OCI-LY1 (cell line): Measurements from ENCODE around the gene OPN3.

Experiments used
- H2AFZ ChIP-seq: fragments of 200-600 bp; sonication (generic), shearing (Covaris generic); 2 replicates; pipeline ENCODE4 v1.6.0; 2014; ENCODE audit warnings: antibody characterized with exemption, mild to moderate bottlenecking, low read length
- H3F3A ChIP-seq: fragments of 200-600 bp; sonication (generic), shearing (Covaris generic); 2 replicates; pipeline ENCODE4 v1.6.0; 2014; ENCODE audit warnings: mild to moderate bottlenecking, antibody characterized with exemption, low read length, moderate library complexity; ENCODE audit not compliant: insufficient read depth
- H3K27ac ChIP-seq: fragments of 200-600 bp; sonication (generic); 2 replicates; pipeline ENCODE4 v1.5.1; 2014; ENCODE audit warnings: low read length, mixed run types, mild to moderate bottlenecking, low read depth; ENCODE audit not compliant: poor library complexity, severe bottlenecking
- H3K27me3 ChIP-seq: fragments of 200-600 bp; sonication (generic); 2 replicates; pipeline ENCODE4 v1.6.0; 2014; ENCODE audit warnings: antibody characterized with exemption, mild to moderate bottlenecking, low read length, moderate library complexity; ENCODE audit not compliant: insufficient read depth
- H3K36me3 ChIP-seq: fragments of 200-600 bp; sonication (generic); 2 replicates; pipeline ENCODE4 v1.6.1; 2014; ENCODE audit warnings: mild to moderate bottlenecking, antibody characterized with exemption, low read length, moderate library complexity, mixed read lengths; ENCODE audit not compliant: insufficient read depth
- H3K4me1 ChIP-seq: fragments of 200-600 bp; sonication (generic); 2 replicates; pipeline ENCODE4 v1.5.1; 2014; ENCODE audit warnings: mild to moderate bottlenecking, low read length, moderate library complexity; ENCODE audit not compliant: insufficient read depth, severe bottlenecking
- H3K4me2 ChIP-seq: fragments of 200-600 bp; sonication (generic), shearing (Covaris generic); 2 replicates; pipeline ENCODE4 v1.6.1; 2014; ENCODE audit warnings: low read length
- H3K4me3 ChIP-seq: fragments of 200-600 bp; sonication (generic); 2 replicates; pipeline ENCODE4 v1.5.1; 2014; ENCODE audit warnings: low read length, low read depth, mild to moderate bottlenecking, mixed read lengths; ENCODE audit not compliant: poor library complexity, severe bottlenecking
- H3K79me2 ChIP-seq: fragments of 200-600 bp; shearing (Covaris generic); 2 replicates; pipeline ENCODE4 v1.6.1; 2016; ENCODE audit warnings: mixed run types, low read length, mixed read lengths; ENCODE audit not compliant: insufficient read depth
- H3K9ac ChIP-seq: fragments of 200-600 bp; sonication (generic), shearing (Covaris generic); 2 replicates; pipeline ENCODE4 v1.6.1; 2014; ENCODE audit warnings: mild to moderate bottlenecking, low read length, mixed read lengths
- H3K9me2 ChIP-seq: fragments of 200-600 bp; sonication (generic), shearing (Covaris generic); 2 replicates; pipeline ENCODE4 v1.6.1; 2014; ENCODE audit warnings: low read depth, mild to moderate bottlenecking, low read length, mixed read lengths
- H3K9me3 ChIP-seq: fragments of 200-600 bp; shearing (Covaris generic); 2 replicates; pipeline ENCODE4 v1.6.1; 2014; ENCODE audit warnings: low read length, mixed read lengths
- H4K20me1 ChIP-seq: fragments of 200-600 bp; sonication (generic), shearing (Covaris generic); 2 replicates; pipeline ENCODE4 v1.6.0; 2016; ENCODE audit warnings: mild to moderate bottlenecking, low read length; ENCODE audit not compliant: insufficient read depth
- CTCF ChIP-seq: fragments of 200-600 bp; sonication (generic), shearing (Covaris generic); IDR thresholded peaks from 2 replicates; pipeline ENCODE4 v1.5.1; 2017; ENCODE audit warnings: mild to moderate bottlenecking, antibody characterized with exemption, low read length, moderate library complexity, mixed read lengths
- EZH2 ChIP-seq: fragments of 200-600 bp; sonication (generic), shearing (Covaris generic); IDR thresholded peaks from 2 replicates; pipeline ENCODE4 v1.8.0; 2017; ENCODE audit warnings: borderline replicate concordance, mixed run types, mild to moderate bottlenecking, antibody characterized with exemption, low read length, moderate library complexity, mixed read lengths

The OPN3 gene

GRCh38 chr1:241603731-241604245, 36.4 kb downstream of the OPN3 start:
- H3K4me3 ChIP-seq, result no peak overlapping the region
- no peak overlapping the region for H3K4me2 ChIP-seq
- no peak overlapping the region for H3K9ac ChIP-seq
- H2AFZ ChIP-seq, result no peak overlapping the region
- H3K9me2 ChIP-seq, result no peaks in the 10 kb centered on the region
- H3K4me1 ChIP-seq, result no peaks in the 10 kb centered on the region
- H3K79me2 ChIP-seq, result no peaks in the 10 kb centered on the region
- H3K9me3 ChIP-seq, result no peaks in the 10 kb centered on the region
- H3F3A ChIP-seq, result no peaks in the 10 kb centered on the region
- no peak overlapping the region for H3K27ac ChIP-seq
- no peaks in the 10 kb centered on the region for H4K20me1 ChIP-seq
- no peaks in the 10 kb centered on the region for H3K27me3 ChIP-seq
- H3K36me3 ChIP-seq, result no peaks in the 10 kb centered on the region
- TF ChIP-seq EZH2 (no peak), CTCF (no peak)

GRCh38 chr1:241600496-241600901, 39.7 kb downstream of the OPN3 start:
- no peak overlapping the region for H3K9ac ChIP-seq
- no peaks in the 10 kb centered on the region for H3K9me2 ChIP-seq
- no peak overlapping the region for H2AFZ ChIP-seq
- TF ChIP-seq EZH2 (no peak), CTCF (no peak)
- H3F3A ChIP-seq, result no peaks in the 10 kb centered on the region
- no peak overlapping the region for H3K4me3 ChIP-seq
- H3K4me2 ChIP-seq, result no peak overlapping the region
- H3K4me1 ChIP-seq, result peaks cover 13% of the 10 kb centered on the region
- no peaks in the 10 kb centered on the region for H3K27me3 ChIP-seq
- H3K9me3 ChIP-seq, result no peaks in the 10 kb centered on the region
- H3K36me3 ChIP-seq, result no peaks in the 10 kb centered on the region
- no peaks in the 10 kb centered on the region for H4K20me1 ChIP-seq
- no peaks in the 10 kb centered on the region for H3K79me2 ChIP-seq
- H3K27ac ChIP-seq, result no peak overlapping the region

GRCh38 chr1:241598249-241598648, 41.9 kb downstream of the OPN3 start:
- Histone ChIP-seq H3K27ac (no peak overlapping the region), H3K9me3 (no peaks in the 10 kb centered on the region), H2AFZ (no peak overlapping the region), H3K79me2 (no peaks in the 10 kb centered on the region), H3F3A (no peaks in the 10 kb centered on the region), H3K4me1 (peaks cover 13% of the 10 kb centered on the region), H3K9me2 (no peaks in the 10 kb centered on the region), H3K27me3 (no peaks in the 10 kb centered on the region), H3K4me2 (no peak overlapping the region), H4K20me1 (no peaks in the 10 kb centered on the region), H3K9ac (no peak overlapping the region), H3K36me3 (no peaks in the 10 kb centered on the region), H3K4me3 (no peak overlapping the region)
- TF ChIP-seq EZH2 (no peak), CTCF (no peak)
